H1 (cell line): ENCODE results near the gene RPS6KB2. TPM values are rescaled to one million over a fixed set of nuclear protein-coding genes. Genes with fewer than 3 reads are reported as not detected.

Experiments
- FOSL1 ChIP-seq: IDR thresholded peaks from 2 replicates; pipeline ENCODE4 v1.6.1; 2011; ENCODE audit warnings: mild to moderate bottlenecking, low read depth, low read length, moderate library complexity; ENCODE audit not compliant: insufficient read depth
- JUN ChIP-seq: IDR thresholded peaks from 2 replicates; pipeline ENCODE4 v1.6.1; 2011; ENCODE audit warnings: low read depth, mild to moderate bottlenecking, improper control_type of control experiment, low read length
- NANOG ChIP-seq: IDR thresholded peaks from 2 replicates; pipeline ENCODE4 v1.6.1; 2011; ENCODE audit warnings: low read length, low read depth, mild to moderate bottlenecking, inconsistent platforms; ENCODE audit not compliant: insufficient read depth, poor library complexity, severe bottlenecking
- RXRA ChIP-seq: IDR thresholded peaks from 2 replicates; pipeline ENCODE4 v1.6.1; 2011; ENCODE audit warnings: low read depth, mild to moderate bottlenecking, low read length, moderate library complexity; ENCODE audit not compliant: insufficient read depth
- TBP ChIP-seq: IDR thresholded peaks from 2 replicates; pipeline ENCODE4 v1.6.1; 2011; ENCODE audit warnings: low read depth, low read length, improper control_type of control experiment
- TEAD4 ChIP-seq: IDR thresholded peaks from 2 replicates; pipeline ENCODE4 v1.6.1; 2012; ENCODE audit warnings: low read depth, low read length, inconsistent platforms, mixed read lengths
- ZNF274 ChIP-seq: IDR thresholded peaks from 2 replicates; pipeline ENCODE4 v1.7.0; 2012; ENCODE audit warnings: low read length, borderline replicate concordance; ENCODE audit errors: extremely low read depth
- polyA plus RNA-seq, 7 experiments: library from polyadenylated mRNA; depleted of rRNA in 3 of 7; stranded (reverse) in 5 of 7; unstranded in 2 of 7; fragments of >200 nt in 5 of 7; fragments of 200-250 nt in 2 of 7; gene quantifications; 1 replicate in 5 of 7; 2 replicates in 1 of 7; 4 replicates in 1 of 7; pipeline versions ENCODE4 v1.2.1 to v1.2.3, GENCODE V29; 2011 to 2013; ENCODE audit warnings: missing spikeins in 2 of 7, mixed read lengths in 2 of 7
- total RNA-seq: library from RNA; stranded (reverse); fragmentation: NEBNext Ultra II Directional; extraction: Animal tissue kit (Norgen Biotek cat#: 25700); gene quantifications from 2 replicates; pipeline ENCODE4 v1.2.1, GENCODE V29; 2021

Gene RPS6KB2
- total and polyA plus RNA-seq, 2 of the 8 experiments (the other 6 are each of a cell fraction or from before 2014, with no cell fraction given): 41.0 to 47.1 TPM

GRCh38 chr11:67435031-67435726 lies 6.9 kb downstream of the RPS6KB2 start (continued):
- TF ChIP-seq RXRA: no peak
- no peak for TF ChIP-seq FOSL1
- no peak for TF ChIP-seq ZNF274
- TF ChIP-seq JUN: no peak
- TF ChIP-seq TBP: no peak
- no peak for TF ChIP-seq TEAD4
- no peak for TF ChIP-seq NANOG
